NCI-H1930 (cell line): Measurements from ENCODE around the gene CSHL1.
"Not testable (repeated sequence)": the region's sequence is repeated elsewhere in the genome, so short reads cannot be mapped to it uniquely, and the experiment has no call there.

Source experiments
- DNase-seq, 2 experiments: peaks; one replicate each; lab custom pipeline; 2025; lab: John Stamatoyannopoulos, UW

CSHL1 gene

GRCh38 chr17:63885119-63885518 lies 25.9 kb downstream of the CSHL1 start:
- not testable (repeated sequence) for DNase-seq

GRCh38 chr17:63882626-63883126 lies 28.4 kb downstream of the CSHL1 start:
- not testable (repeated sequence) for DNase-seq

- peak in 1 of 2 experiments; percentile 34 for DNase-seq
These were observed 29.0 kb downstream of the CSHL1 start, which contains the start of gene GH2 for GRCh38 chr17:63881935-63882601. GH2 (minus strand) TSS chr17:63881944; CDS start chr17:63881801, 143 bp downstream.

GRCh38 chr17:63881337-63881736 lies 29.7 kb downstream of the CSHL1 start:
- not testable (repeated sequence) for DNase-seq

GRCh38 chr17:63880706-63881105 lies 30.4 kb downstream of the CSHL1 start:
- DNase-seq, result no peak

- not testable (repeated sequence) for DNase-seq
These were observed 32.6 kb downstream of the CSHL1 start for GRCh38 chr17:63878413-63878812.

GRCh38 chr17:63874693-63875092 lies 36.4 kb downstream of the CSHL1 start:
- DNase-seq, result not testable (repeated sequence)

- not testable (repeated sequence) for DNase-seq
These were observed 36.9 kb downstream of the CSHL1 start for GRCh38 chr17:63874061-63874626.

GRCh38 chr17:63873577-63873976 lies 37.5 kb downstream of the CSHL1 start, which contains the start of gene CSH2:
CSH2 (minus strand) TSS chr17:63873677; CDS start chr17:63873614, 63 bp downstream.
- not testable (repeated sequence) for DNase-seq

- not testable (repeated sequence) for DNase-seq
These were observed 39.3 kb downstream of the CSHL1 start for GRCh38 chr17:63871646-63872365.

- not testable (repeated sequence) for DNase-seq
These were observed 40.8 kb downstream of the CSHL1 start for GRCh38 chr17:63870292-63870665.

- not testable (repeated sequence) for DNase-seq
These were observed 41.4 kb downstream of the CSHL1 start for GRCh38 chr17:63869491-63870291.

GRCh38 chr17:63866625-63867024 lies 44.4 kb downstream of the CSHL1 start:
- DNase-seq, result not testable (repeated sequence)
